Spinal cord (tissue), 10 donors: ENCODE measurements around the gene SLC22A5. TPM values are rescaled to one million over a fixed set of nuclear protein-coding genes. Genes with fewer than 3 reads are reported as not detected.

Experiments used
- DNase-seq, 6 donors: peaks; one replicate each; pipeline versions ENCODE4 v3.0.0 to v3.0.0-alpha.2; 2013 to 2015; ENCODE audit warnings: low spot score in 6 of 6, low read depth in 4 of 6
- H3K27ac ChIP-seq: one replicate; pipeline ENCODE4 v1.5.1; 2013; ENCODE audit warnings: low read depth, low read length, control low read depth
- H3K27me3 ChIP-seq: one replicate; pipeline ENCODE4 v1.6.1; 2013; ENCODE audit warnings: low read length; ENCODE audit not compliant: control insufficient read depth, insufficient read depth
- H3K36me3 ChIP-seq: one replicate; pipeline ENCODE4 v1.6.1; 2013; ENCODE audit warnings: low read length; ENCODE audit not compliant: control insufficient read depth, insufficient read depth
- H3K4me1 ChIP-seq: one replicate; pipeline ENCODE4 v1.6.1; 2013; ENCODE audit warnings: low read length; ENCODE audit not compliant: control insufficient read depth, insufficient read depth
- H3K4me3 ChIP-seq: one replicate; pipeline ENCODE4 v1.5.1; 2013; ENCODE audit warnings: low read depth, low read length, control low read depth
- H3K9me3 ChIP-seq: one replicate; pipeline ENCODE4 v1.6.1; 2013; ENCODE audit warnings: low read length; ENCODE audit not compliant: control insufficient read depth, insufficient read depth
- WGBS: methylation state at CpG from one replicate; pipeline ENCODE4 v1.1.5; 2013; ENCODE audit warnings: missing lambda C conversion rate; ENCODE audit not compliant: insufficient coverage; 5-methylcytosine and 5-hydroxymethylcytosine counted together
- polyA plus RNA-seq, 2 donors: library from polyadenylated mRNA; unstranded; fragments of 120-200 nt; gene quantifications; one replicate each; pipeline ENCODE4 v1.2.1, GENCODE V29; 2013; ENCODE audit not compliant: insufficient read length in 2 of 2
- total RNA-seq, 2 donors: library from RNA; depleted of rRNA in 1 of 2; stranded (reverse); fragments of 120-200 nt in 1 of 2; fragments of >200 nt in 1 of 2; gene quantifications; one replicate each; pipeline versions ENCODE4 v1.2.3 to v1.2.4, GENCODE V29; 2013 to 2014
- donor health status: healthy.

The SLC22A5 gene
- total and polyA plus RNA-seq, 4 donors, result 9.3 to 12.9 (median 11.3) TPM

DNA sequence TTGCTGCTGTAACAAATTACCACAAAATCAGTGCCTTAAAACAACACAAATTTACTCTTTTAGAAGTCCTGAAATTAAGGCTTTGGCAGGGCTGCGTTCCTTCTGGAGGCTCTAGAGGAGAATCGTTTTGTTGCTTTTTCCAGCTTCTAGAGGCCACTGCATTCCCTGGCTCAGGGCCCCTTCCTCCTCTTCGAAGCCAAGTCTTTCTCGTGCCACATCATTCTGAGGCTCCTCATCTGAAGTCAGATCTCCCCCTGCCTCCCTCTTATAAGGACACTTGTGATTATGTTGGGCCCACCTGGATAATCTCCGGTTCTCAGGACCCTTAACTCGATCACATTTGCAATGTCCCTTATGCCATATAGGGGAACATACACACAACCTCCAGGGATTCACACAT lies 48.0 kb downstream of the SLC22A5 start:
- H3K4me1 ChIP-seq, result peaks cover 17% of the 10 kb centered on the region
- DNase-seq, result no peak
- H3K27me3 ChIP-seq, result no peaks in the 10 kb centered on the region
- no peak overlapping the region for H3K27ac ChIP-seq
- no peaks in the 10 kb centered on the region for H3K36me3 ChIP-seq
- no peaks in the 10 kb centered on the region for H3K9me3 ChIP-seq
- no peak overlapping the region for H3K4me3 ChIP-seq
- 89% methylated on average over 6 of the region's 6 CpGs for WGBS

DNA sequence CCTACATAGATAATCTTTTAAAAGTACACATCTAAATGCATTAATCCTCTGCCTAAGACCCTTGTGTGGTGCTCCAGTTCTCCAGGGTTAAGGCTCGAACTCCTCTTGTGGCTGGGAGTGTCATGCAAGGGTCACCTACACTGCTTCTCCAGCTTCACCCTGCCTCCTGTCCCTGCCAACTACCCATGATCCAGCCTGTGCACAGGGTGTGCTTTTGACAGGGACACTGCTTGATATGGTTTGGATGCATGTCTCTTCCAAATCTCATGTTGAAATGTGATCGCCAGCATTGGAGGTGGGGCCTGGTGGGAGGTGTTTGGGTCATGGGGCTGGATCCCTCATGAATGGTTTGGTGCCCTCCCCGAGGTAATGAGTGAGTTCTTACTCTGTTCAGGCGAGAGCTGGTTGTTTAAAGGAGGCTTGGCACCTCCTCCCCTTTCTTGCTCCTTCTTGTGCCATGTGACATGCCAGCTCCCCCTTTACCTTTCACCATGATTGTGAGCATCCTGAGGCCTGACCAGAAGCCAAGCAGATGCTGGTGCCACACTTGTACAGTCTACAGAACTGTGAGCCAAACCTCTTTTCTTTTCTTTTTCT lies 48.5 kb downstream of the SLC22A5 start:
- no peak for DNase-seq
- 94% methylated on average over 2 of the region's 4 CpGs for WGBS
- Histone ChIP-seq H3K27ac (no peak overlapping the region), H3K27me3 (no peaks in the 10 kb centered on the region), H3K9me3 (no peaks in the 10 kb centered on the region), H3K4me1 (peaks cover 17% of the 10 kb centered on the region), H3K36me3 (peaks cover 1% of the 10 kb centered on the region), H3K4me3 (no peak overlapping the region)

DNA sequence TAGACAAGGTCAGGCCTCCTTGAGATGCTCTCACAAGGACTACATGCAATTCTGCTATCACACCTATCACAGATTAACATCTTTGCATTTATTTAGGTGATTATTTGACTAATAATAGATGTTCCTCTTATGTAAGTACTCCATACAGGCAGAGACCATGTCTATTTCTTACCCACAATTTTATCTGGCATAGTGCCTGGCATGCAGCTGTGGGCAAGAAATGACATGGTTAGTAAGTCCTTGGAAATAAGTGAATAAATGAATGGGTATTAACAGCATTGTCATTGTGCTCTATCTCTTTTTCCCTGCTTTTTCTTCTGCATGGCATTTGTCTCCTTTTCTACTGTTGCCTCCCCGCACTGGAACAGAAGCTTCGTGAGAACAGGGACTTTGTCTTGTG lies 49.4 kb downstream of the SLC22A5 start:
- Histone ChIP-seq H3K27me3 (no peaks in the 10 kb centered on the region), H3K27ac (no peak overlapping the region), H3K9me3 (no peaks in the 10 kb centered on the region), H3K4me3 (no peak overlapping the region), H3K4me1 (peaks cover 17% of the 10 kb centered on the region), H3K36me3 (peaks cover 3% of the 10 kb centered on the region)
- WGBS, result no CpG with 5 or more reads among the region's 2 CpGs
- DNase-seq, result no peak

DNA sequence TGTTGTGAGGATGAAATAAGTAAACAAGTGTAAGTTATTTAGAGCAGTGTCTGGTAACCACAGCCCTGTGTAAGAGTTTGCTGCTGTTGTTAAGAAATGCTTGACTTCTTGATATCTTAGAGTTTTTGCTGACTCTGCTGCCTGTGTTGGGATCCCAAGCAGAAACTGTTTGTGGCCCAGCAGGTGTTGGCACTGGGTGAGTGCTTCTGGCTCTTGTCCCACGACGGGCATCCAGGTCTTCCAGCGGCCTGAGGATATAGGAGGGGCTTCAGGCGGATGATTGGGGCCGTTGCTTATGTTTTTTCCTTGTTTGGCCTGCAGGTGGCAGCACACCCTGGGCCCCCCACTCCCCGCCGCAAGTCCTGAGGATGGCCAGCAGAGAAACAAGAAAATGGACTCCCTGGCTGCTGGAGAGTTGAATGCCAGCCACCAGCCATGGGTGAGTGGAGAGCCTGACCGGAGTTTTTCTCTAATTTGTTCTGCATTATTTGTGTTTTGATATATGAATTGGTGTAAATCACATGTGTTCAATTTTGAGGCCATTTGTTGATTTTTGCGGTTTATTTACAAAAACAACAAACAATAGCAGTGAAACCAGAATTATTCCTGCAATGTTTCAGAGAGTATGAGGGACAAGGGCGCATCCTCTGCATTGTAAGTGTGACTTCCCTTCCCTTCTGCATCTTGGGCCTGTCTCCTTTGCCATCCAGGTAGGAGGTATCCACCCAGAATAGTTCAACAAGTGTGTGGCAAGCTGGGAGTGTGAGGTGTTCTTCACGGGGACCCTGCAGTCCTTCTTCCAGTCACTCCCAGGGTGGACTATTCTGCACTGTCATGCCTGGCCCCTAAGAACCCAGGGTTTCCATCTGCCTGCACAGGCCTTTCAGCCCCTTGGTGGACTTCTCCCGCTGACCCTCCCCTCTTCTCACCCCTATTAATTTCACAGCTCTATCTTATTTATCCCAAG lies 50.3 kb downstream of the SLC22A5 start:
- 26% methylated on average over 7 of the region's 12 CpGs for WGBS
- peaks cover 3% of the 10 kb centered on the region for H3K36me3 ChIP-seq
- no peaks in the 10 kb centered on the region for H3K27me3 ChIP-seq
- H3K4me3 ChIP-seq, result no peak overlapping the region
- H3K9me3 ChIP-seq, result no peaks in the 10 kb centered on the region
- H3K27ac ChIP-seq, result no peak overlapping the region
- DNase-seq, result peak in 4 of 6 donors; percentile 51 to 90 (median 75)
- peaks cover 17% of the 10 kb centered on the region for H3K4me1 ChIP-seq

DNA sequence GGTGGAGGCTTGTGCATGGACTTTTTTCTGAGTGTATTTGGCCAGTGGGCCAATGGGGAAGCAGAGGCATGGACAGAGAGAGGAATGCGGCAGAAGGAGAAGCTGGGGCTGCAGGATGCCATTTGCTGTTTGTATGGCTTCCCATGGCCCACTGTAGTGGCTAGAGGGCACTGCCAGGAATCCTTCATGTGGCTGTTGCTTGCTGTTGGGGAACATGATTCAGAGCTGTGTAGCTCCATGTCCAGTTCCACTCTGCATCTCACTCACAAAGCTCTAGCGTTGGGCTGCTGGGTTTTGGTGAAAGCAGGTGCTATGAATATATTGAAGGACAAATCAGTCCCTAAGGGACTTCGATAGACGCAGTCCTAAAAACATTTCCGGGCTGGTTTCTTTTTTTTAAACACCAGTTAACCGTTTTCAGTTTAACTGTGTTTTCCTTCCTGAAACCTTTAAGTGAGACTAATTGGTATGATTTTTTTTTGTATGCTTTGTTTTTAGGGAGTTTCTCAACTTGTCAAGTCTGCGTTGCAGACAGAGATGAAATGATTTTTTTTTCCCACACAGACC lies 51.3 kb downstream of the SLC22A5 start:
- peak overlapping the region; percentile 16 for H3K27ac ChIP-seq
- H3K27me3 ChIP-seq, result no peaks in the 10 kb centered on the region
- H3K9me3 ChIP-seq, result no peaks in the 10 kb centered on the region
- H3K4me1 ChIP-seq, result peaks cover 17% of the 10 kb centered on the region
- H3K4me3 ChIP-seq, result no peak overlapping the region
- H3K36me3 ChIP-seq, result peaks cover 3% of the 10 kb centered on the region
- DNase-seq, result no peak
- WGBS, result 89% methylated on average over 3 of the region's 7 CpGs

DNA sequence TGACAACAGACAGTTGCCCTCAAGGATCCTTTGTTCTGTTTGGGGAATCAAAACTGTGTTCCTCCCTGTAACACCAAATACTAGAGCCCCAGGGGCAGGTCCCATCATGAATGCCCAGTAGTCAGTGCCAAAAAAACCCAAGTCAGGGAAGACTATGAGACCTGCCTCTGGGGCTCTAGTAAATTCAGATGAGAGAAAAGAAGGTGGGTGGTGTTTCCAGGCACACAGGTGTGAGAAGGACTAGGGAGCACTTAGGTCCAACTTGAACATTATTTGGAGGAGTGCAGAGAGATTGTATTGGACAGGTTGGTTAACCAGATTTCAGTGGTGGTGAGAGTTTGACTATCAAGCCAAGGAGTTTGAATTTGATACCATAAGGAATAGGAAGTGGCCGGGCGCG lies 52.0 kb downstream of the SLC22A5 start:
- peaks cover 3% of the 10 kb centered on the region for H3K36me3 ChIP-seq
- no peak for DNase-seq
- no peak overlapping the region for H3K27ac ChIP-seq
- H3K4me3 ChIP-seq, result no peak overlapping the region
- peaks cover 24% of the 10 kb centered on the region for H3K4me1 ChIP-seq
- H3K9me3 ChIP-seq, result no peaks in the 10 kb centered on the region
- WGBS, result no CpG with 5 or more reads among the region's 3 CpGs
- H3K27me3 ChIP-seq, result no peaks in the 10 kb centered on the region

DNA sequence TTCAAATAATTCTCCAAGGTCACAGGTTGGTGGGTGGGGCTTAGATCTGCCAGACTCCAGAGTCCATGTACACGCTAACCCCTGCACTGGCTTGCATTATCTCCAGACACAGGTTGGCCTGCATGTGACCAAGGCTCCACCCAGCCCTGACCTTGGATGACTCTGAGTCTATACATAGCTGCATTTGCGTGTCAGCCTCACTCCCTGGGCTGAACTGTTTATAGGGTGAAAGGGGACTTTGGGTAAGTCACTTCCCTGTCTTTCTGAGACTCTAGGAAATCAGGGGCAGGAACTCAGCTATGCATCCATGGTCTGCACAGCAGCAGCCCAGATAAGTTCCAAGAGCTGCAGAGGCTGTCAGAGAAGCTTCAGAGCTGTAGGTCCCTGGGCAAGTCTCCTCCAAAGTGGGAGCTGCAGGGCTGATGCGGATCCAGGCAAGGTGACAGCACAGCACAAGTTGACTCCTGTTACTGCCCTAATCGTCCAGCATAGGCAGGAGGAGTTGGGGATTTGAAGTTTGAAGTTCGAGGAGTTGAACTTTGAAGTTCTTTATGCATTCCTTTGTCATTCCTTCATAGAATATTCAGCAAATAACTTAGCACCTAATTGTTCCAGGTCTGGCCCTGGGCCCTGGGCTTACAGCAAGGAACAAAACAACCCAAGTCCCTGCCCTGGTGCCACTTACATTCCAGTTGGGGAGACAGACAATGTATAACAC lies 53.4 kb downstream of the SLC22A5 start:
- DNase-seq, result no peak
- peaks cover 32% of the 10 kb centered on the region for H3K4me1 ChIP-seq
- no peak overlapping the region for H3K27ac ChIP-seq

DNA sequence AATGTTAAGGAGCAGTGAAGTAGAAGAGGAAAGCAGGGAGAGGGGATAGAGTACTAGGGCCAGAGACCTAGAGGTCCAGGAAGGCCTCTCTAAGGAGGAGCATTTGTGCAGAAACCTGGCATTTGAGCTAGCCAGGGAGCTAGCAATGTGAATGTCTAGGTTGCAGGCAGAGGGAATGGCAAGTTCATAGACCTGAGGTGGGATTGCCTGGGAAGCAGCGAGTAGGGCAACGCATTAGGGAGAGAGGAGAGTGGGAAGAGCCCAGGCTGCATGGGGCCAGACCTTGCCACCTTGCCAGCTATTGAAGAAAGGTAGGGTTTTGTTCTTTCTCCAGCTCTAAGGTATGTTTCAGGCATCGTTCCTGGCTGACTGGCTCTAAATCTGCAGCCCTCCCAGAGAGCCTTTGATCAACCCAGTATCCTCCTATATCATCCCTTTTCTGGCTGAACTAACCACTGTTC lies 54.0 kb downstream of the SLC22A5 start:
- Histone ChIP-seq H3K27ac (no peak overlapping the region), H3K4me1 (peaks cover 35% of the 10 kb centered on the region), H3K9me3 (no peaks in the 10 kb centered on the region), H3K27me3 (no peaks in the 10 kb centered on the region), H3K36me3 (peaks cover 3% of the 10 kb centered on the region), H3K4me3 (no peak overlapping the region)
- WGBS, result 96% methylated on average over 2 of the region's 3 CpGs
- no peak for DNase-seq

More for the DNA sequence above, 53.4 kb downstream of the SLC22A5 start:
- no peak overlapping the region for H3K4me3 ChIP-seq
- 94% methylated on average over 3 of the region's 5 CpGs for WGBS
- no peaks in the 10 kb centered on the region for H3K9me3 ChIP-seq
- H3K27me3 ChIP-seq, result no peaks in the 10 kb centered on the region
- peaks cover 3% of the 10 kb centered on the region for H3K36me3 ChIP-seq

DNA sequence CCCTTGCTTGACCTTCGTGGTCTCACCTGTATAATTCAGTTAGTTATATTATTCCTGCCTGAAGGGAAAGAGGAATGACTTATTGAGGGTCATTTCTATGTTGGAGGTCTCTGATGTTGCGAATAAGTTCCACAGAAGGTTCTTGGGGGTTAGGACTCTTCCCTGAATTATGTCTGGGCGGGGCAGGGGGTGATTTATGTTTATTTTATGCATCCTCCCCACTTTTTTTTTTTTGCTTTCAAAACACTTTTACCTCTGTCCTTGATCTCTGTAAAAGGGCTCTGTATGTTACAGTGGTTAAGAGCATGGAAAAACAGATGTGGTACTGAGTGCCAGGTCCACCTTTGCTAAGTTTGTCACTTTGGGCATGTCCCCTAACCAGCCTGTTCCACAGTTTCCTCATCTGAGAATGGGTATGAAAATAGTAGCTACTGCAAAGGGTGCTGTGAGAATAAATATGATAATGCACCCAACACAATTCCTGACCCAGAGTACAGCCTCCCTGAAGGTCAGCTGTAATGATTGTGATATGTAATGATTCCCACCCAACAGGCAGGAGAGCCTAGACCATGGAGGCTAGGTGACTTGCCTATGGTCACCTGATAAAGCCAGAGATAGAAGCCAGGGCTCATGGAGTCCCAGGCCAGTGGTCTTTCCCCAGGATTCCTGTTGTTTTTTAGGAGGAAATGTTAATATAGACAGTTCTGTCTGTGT lies 54.8 kb downstream of the SLC22A5 start:
- H3K4me3 ChIP-seq, result no peak overlapping the region
- no peaks in the 10 kb centered on the region for H3K9me3 ChIP-seq
- DNase-seq, result no peak
- no peak overlapping the region for H3K27ac ChIP-seq
- H3K36me3 ChIP-seq, result peaks cover 3% of the 10 kb centered on the region
- no peaks in the 10 kb centered on the region for H3K27me3 ChIP-seq
- peaks cover 40% of the 10 kb centered on the region for H3K4me1 ChIP-seq
- no CpG with 5 or more reads among the region's 3 CpGs for WGBS
